Peyer's patch (tissue), 4 donors: Measurements from ENCODE around the gene ZFYVE1. TPM values are rescaled to one million over a fixed set of nuclear protein-coding genes. Genes with fewer than 3 reads are reported as not detected.

Experiments used
- DNase-seq, 3 donors: peaks; one replicate each; pipeline ENCODE4 v3.0.0-alpha.2; 2017 to 2019
- H3K27ac ChIP-seq, 4 donors: fragments of 200-600 bp; sonication (generic); one replicate each; pipeline ENCODE4 v1.5.1; 2016 to 2019
- H3K27me3 ChIP-seq, 2 donors: fragments of 200-600 bp; sonication (generic); one replicate each; pipeline ENCODE4 v1.5.1; 2019
- H3K36me3 ChIP-seq, 3 donors: fragments of 200-600 bp; sonication (generic); one replicate each; pipeline ENCODE4 v1.5.1; 2016 to 2019
- H3K4me1 ChIP-seq, 4 donors: fragments of 200-600 bp; sonication (generic); one replicate each; pipeline ENCODE4 v1.5.1; 2016 to 2019
- H3K4me3 ChIP-seq, 4 donors: fragments of 200-600 bp; sonication (generic); 1 replicate in 3 of 4; 2 replicates in 1 of 4; pipeline ENCODE4 v1.5.1; 2016 to 2019; ENCODE audit warnings: mild to moderate bottlenecking in 1 of 4
- H3K9me3 ChIP-seq, 4 donors: fragments of 200-600 bp; sonication (generic); one replicate each; pipeline ENCODE4 v1.5.1; 2016 to 2019; ENCODE audit warnings: mild to moderate bottlenecking in 1 of 4
- CTCF ChIP-seq, 6 experiments: fragments of 450-650 bp in 4 of 6; fragments of 200-600 bp in 2 of 6; sonication (generic) in 1 of 6; IDR thresholded peaks; one replicate each; pipeline ENCODE4 v1.5.1; 2017 to 2019; ENCODE audit warnings: antibody characterized with exemption in 6 of 6, mild to moderate bottlenecking in 3 of 6, moderate library complexity in 1 of 6
- POLR2A ChIP-seq, 2 donors: fragments of 450-650 bp; IDR thresholded peaks; one replicate each; pipeline ENCODE4 v1.5.1; 2017; ENCODE audit warnings: antibody characterized with exemption in 2 of 2, mild to moderate bottlenecking in 2 of 2, moderate library complexity in 2 of 2
- total RNA-seq, 4 donors: library from RNA; depleted of rRNA; stranded (reverse); fragments of >200 nt; gene quantifications; one replicate each; pipeline ENCODE4 v1.1.0, GENCODE V29; 2016

ZFYVE1 gene
- total RNA-seq, 4 donors from 2014 or later = 8.3 to 32.5 (median 26.8) TPM

GRCh38 chr14:72982146-72982708 lies 44.7 kb downstream of the ZFYVE1 start:
- no peak for DNase-seq
- no peaks in the 10 kb centered on the region for H3K9me3 ChIP-seq
- TF ChIP-seq POLR2A (IDR thresholded peaks at IDR 0.05) (no peak), CTCF (IDR thresholded peaks at IDR 0.05) (no peak)
- H3K27ac ChIP-seq = no peak overlapping the region
- no peaks in the 10 kb centered on the region for H3K27me3 ChIP-seq
- no peak overlapping the region for H3K4me3 ChIP-seq
- H3K4me1 ChIP-seq = no peaks in the 10 kb centered on the region
- peaks cover 0 to 71% (median 0%) of the 10 kb centered on the region in 3 donors for H3K36me3 ChIP-seq

- H3K36me3 ChIP-seq = peaks cover 0 to 77% (median 0%) of the 10 kb centered on the region in 3 donors
- DNase-seq = no peak
- H3K9me3 ChIP-seq = no peaks in the 10 kb centered on the region
- TF ChIP-seq CTCF (IDR thresholded peaks at IDR 0.05) (no peak), POLR2A (IDR thresholded peaks at IDR 0.05) (no peak)
- no peaks in the 10 kb centered on the region for H3K27me3 ChIP-seq
- no peak overlapping the region for H3K27ac ChIP-seq
- no peaks in the 10 kb centered on the region for H3K4me1 ChIP-seq
- H3K4me3 ChIP-seq = no peak overlapping the region
Observed at GRCh38 chr14:72980863-72981262, 46.0 kb downstream of the ZFYVE1 start.

- no peak overlapping the region for H3K27ac ChIP-seq
- H3K4me1 ChIP-seq = no peaks in the 10 kb centered on the region
- peaks cover 0 to 81% (median 8%) of the 10 kb centered on the region in 3 donors for H3K36me3 ChIP-seq
- no peak overlapping the region for H3K4me3 ChIP-seq
- DNase-seq = no peak
- H3K9me3 ChIP-seq = no peaks in the 10 kb centered on the region
- no peaks in the 10 kb centered on the region for H3K27me3 ChIP-seq
- no peak for TF ChIP-seq POLR2A (IDR thresholded peaks at IDR 0.05)
- no peak for TF ChIP-seq CTCF (IDR thresholded peaks at IDR 0.05)
Observed at GRCh38 chr14:72978856-72979255, 48.0 kb downstream of the ZFYVE1 start.

- DNase-seq = no peak
- H3K36me3 ChIP-seq = peaks cover 0 to 96% (median 8%) of the 10 kb centered on the region in 3 donors
- TF ChIP-seq POLR2A (IDR thresholded peaks at IDR 0.05) = no peak
- TF ChIP-seq CTCF (IDR thresholded peaks at IDR 0.05) = no peak
- H3K4me3 ChIP-seq = no peak overlapping the region
- H3K27ac ChIP-seq = no peak overlapping the region
- H3K4me1 ChIP-seq = no peaks in the 10 kb centered on the region
- H3K9me3 ChIP-seq = no peaks in the 10 kb centered on the region
- no peaks in the 10 kb centered on the region for H3K27me3 ChIP-seq
Observed at GRCh38 chr14:72975770-72976169, 51.1 kb downstream of the ZFYVE1 start.

- no peaks in the 10 kb centered on the region for H3K4me1 ChIP-seq
- no peak for DNase-seq
- TF ChIP-seq CTCF (IDR thresholded peaks at IDR 0.05) (no peak), POLR2A (IDR thresholded peaks at IDR 0.05) (no peak)
- no peaks in the 10 kb centered on the region for H3K27me3 ChIP-seq
- no peak overlapping the region for H3K4me3 ChIP-seq
- no peak overlapping the region for H3K27ac ChIP-seq
- H3K9me3 ChIP-seq = no peaks in the 10 kb centered on the region
- peaks cover 0 to 96% (median 8%) of the 10 kb centered on the region in 3 donors for H3K36me3 ChIP-seq
Observed at GRCh38 chr14:72974661-72975060, 52.2 kb downstream of the ZFYVE1 start.
